ENCODE results near the gene LRP1B.
"Not testable (repeated sequence)": the region's sequence is repeated elsewhere in the genome, so short reads cannot be mapped to it uniquely, and the experiment has no call there.

LRP1B gene

GRCh38 chr2:140344838-140345237 is 1786.0 kb downstream of the LRP1B start:
- peak; percentile 90 for DNase-seq (ENCODE audit: low read depth)

DNA sequence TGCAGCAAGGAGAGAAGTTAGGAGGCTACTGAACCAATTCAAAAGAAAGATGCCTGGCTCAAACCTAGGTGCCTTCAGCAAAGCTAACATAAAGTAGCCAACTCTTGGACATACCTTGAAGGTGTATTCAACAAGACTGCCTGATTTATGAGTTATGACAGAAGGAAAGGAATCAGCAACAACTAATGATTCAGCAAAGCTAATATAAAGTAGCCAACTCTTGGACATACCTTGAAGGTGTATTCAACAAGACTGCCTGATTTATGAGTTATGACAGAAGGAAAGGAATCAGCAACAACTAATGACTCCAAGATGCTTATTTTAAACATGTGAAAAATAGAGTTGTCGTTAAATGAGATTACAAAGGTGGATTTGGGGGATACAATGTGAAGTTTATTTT is 1786.5 kb downstream of the LRP1B start:
- not testable (repeated sequence) for DNase-seq (ENCODE audit: low read depth)

DNA sequence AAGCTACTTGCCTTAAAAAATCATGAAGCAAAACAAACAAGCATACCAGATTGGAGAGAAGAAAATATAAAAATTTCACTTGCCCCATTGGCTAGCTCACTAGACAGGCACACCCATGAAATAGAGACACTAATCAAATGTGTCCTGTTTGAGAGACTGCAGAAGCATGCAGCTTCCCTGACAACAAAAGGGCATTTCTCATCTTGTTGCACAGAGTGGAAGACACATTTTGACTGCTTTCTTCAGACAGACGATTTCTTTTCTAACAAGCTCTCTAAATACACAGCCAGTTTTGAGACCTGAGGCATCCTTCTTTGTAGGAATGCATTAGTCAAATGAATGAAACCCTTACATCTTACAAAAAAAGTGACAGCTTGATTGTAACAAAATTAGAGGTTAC is 1792.0 kb downstream of the LRP1B start:
- no peak for DNase-seq (ENCODE audit: low read depth)

DNA sequence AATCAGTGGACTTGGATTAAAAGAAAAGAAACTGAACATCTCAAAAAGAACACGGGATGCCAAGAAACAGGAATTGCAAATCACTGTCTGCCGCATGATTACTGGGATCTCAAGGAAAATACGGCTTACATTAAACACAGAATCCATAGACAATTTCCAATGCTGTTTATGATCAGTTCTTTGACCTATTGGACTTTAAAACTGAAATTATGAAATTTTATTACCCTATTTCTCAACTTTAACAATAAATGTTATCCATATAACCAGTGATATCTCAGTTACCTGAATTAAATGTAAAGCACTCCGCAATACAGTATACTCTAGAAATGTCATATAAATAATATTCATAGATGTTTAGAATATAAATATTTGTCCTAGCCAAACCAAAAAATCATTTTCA is 1793.8 kb downstream of the LRP1B start:
- no peak for DNase-seq (ENCODE audit: low read depth)

DNA sequence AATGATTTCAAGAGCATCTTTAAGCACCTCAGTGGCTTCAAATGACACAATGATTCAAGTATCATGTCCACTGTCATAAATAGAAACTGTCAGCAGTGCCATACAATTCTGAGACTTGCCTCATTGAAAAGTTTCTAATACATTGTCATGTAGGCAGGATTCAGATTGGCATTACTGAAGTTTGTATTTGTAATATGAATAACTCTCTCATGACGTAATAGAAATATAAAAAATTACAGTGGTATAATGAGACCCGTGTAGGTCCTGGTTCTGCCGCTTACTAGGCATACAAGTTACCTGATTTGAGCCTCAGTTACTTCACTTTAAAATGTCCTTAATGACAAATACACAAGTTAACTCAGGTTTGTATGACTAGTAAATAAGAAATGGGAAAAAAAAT is 1814.5 kb downstream of the LRP1B start:
- DNase-seq (ENCODE audit: low read depth) = no peak

DNA sequence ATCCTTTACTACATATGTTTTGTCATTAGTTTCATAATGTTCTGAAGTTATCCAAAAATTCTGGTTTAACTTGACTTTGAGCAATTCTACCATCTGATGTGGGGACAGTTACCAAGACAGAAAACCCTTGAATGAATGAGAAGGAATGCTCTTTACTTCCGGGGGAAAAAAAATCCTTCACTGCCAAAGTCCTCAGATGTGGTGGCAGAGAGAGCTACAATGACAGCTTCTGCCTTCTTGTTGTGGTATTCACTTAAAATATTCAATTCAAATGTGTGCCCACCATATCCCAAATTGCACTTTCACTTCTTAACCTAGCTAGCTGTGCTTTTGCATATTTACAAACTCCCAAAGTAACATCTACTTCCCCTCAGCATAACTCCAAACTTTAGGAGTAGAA is 1818.9 kb downstream of the LRP1B start:
- no peak for DNase-seq (ENCODE audit: low read depth)

DNA sequence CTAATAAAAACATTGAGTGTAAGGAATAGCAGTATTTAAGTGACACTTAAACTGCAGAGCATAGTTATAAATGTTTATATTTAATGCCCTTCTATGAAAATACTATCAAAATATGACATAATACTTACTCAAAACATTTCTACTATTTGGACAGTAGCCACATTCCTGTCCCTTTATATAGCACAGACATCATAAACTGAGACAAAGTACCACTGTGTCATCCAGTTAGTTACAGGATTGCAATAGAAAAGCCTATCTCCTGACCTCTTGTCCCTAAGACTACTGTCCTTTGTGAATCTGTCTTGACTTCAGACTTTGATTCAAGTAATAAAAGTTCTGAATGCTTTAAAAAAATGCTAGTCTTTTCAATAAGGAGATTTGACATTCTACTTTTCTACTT is 1822.1 kb downstream of the LRP1B start:
- DNase-seq (ENCODE audit: low read depth) = no peak

- no peak for DNase-seq (ENCODE audit: low read depth)
Observed at GRCh38 chr2:140307532-140307931, 1823.3 kb downstream of the LRP1B start.

GRCh38 chr2:140295767-140296166 is 1835.0 kb downstream of the LRP1B start:
- DNase-seq (ENCODE audit: low read depth) = no peak

DNA sequence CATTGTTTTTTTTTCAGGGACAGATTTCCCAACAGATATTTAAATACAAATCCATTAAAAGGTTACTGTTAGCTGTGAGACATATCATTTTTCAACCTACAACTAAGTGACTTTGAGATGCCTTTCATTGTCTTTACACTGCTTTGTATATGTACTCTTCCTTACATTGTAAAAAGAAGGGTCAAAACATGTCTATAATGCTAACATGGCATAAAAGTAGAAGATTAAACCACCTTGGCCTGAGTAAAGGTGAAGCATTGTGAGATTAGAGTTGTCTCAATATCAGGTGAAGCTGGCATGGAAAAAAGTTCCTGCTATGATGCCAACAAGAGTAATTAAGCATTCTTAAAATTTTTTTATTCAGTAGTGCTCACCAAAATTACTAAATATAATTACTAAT is 1842.1 kb downstream of the LRP1B start:
- no peak for DNase-seq (ENCODE audit: low read depth)

GRCh38 chr2:140288213-140288612 is 1842.6 kb downstream of the LRP1B start:
- no peak for DNase-seq (ENCODE audit: low read depth)

GRCh38 chr2:140286377-140286776 is 1844.4 kb downstream of the LRP1B start:
- no peak for DNase-seq (ENCODE audit: low read depth)

DNA sequence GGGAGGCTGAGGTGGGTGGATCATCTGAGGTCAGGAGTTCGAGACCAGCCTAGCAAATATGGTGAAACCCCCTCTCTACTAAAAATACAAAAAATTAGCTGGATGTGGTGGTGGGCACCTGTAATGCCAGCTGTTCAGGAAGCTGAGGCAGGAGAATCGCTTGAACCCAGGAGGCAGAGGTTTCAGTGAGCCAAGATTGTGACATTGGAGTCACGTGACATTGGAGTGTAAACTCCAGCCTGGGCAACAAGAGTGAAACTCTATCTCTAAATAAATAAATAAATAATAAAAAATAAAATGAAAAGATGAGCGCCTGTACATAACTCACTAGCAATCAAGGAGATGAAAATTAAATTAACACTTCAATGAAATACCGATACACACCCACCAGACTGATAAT is 1853.5 kb downstream of the LRP1B start:
- DNase-seq (ENCODE audit: low read depth) = not testable (repeated sequence)

- DNase-seq (ENCODE audit: low read depth) = no peak
Observed at GRCh38 chr2:140276661-140277060, 1854.2 kb downstream of the LRP1B start.

GRCh38 chr2:140275427-140275826 is 1855.4 kb downstream of the LRP1B start:
- DNase-seq (ENCODE audit: low read depth) = no peak

DNA sequence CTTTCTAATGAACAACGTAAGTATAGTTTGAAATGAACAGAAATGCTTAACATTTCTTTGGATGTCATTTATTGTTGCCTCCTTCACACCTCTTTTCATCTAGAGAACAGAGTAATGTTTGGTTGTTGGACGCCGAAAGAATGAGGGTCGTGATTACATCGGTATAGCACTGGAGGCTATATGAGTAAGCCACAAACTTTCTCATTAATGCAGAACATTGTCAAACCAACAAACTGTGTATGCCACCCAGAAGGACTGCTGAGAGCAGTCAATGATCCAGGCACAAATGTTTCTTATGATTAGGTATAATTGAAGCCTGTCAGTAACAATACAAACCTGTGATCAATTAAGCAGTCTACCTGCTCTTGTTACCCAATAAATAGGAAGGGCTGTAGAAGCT is 1855.9 kb downstream of the LRP1B start:
- no peak for DNase-seq (ENCODE audit: low read depth)

GRCh38 chr2:140273958-140274357 is 1856.9 kb downstream of the LRP1B start:
- no peak for DNase-seq (ENCODE audit: low read depth)

- no peak for DNase-seq (ENCODE audit: low read depth)
Observed at GRCh38 chr2:140273408-140273807, 1857.4 kb downstream of the LRP1B start.

GRCh38 chr2:140270224-140270623 is 1860.6 kb downstream of the LRP1B start:
- no peak for DNase-seq (ENCODE audit: low read depth)

DNA sequence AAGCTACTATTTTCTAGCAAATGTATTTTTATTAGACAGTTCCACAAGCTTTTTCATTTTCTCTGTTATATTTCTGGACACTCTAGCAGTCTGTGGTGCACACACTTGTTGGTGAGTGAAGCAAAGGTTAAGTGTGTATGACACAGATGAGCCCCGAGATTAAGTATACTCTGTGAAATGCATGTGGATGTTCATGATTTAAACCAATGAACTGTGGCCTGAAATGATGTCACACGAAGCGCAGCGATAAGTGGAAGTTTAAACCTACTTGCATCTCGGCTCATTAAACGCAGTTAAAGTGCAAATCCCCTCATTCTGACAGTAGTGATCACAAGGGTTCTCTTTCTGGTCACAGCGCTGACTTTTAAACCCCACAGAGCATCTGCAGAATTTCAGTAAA is 1861.8 kb downstream of the LRP1B start:
- no peak for DNase-seq (ENCODE audit: low read depth)

DNA sequence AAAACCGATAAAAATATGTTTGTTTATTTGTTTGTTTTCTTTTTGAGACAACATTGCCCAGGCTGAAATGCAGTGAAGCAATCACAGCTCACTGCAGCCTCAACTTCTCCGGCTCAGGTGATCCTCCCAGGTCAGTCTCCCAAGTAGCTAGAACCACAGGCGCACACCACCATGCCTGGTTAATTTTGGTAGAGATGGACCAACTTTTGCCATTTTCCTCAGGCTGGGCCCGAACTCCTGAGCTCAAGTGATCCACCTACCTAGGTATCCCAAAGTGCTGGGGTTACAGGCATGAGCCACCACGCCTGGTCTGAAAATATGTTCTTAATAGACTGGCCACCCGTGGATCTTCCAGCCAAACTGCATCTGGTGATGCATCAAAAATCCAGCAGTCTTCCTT is 1867.9 kb downstream of the LRP1B start:
- DNase-seq (ENCODE audit: low read depth) = no peak

GRCh38 chr2:140257692-140258300 is 1873.0 kb downstream of the LRP1B start:
- DNase-seq (ENCODE audit: low read depth) = peak; percentile 21

DNA sequence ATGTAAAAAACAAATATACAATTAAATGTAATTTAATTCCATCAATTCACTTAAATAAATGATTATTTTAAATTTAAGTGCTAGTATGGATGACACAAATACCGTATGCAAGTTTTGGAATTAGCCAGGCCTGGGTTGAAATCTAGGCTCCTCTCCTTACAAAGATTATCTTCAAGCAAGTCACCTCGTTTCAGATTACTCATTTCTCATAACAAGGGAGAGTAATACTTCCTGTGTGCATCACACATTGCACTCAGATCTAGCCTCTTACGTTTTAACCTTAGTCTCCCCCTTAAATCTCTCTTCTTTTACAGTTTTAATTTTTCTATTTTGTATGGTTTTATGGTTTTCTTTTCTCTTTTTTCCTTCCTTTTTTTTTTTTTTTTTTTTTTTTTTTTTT is 1874.7 kb downstream of the LRP1B start:
- DNase-seq (ENCODE audit: low read depth) = no peak

DNA sequence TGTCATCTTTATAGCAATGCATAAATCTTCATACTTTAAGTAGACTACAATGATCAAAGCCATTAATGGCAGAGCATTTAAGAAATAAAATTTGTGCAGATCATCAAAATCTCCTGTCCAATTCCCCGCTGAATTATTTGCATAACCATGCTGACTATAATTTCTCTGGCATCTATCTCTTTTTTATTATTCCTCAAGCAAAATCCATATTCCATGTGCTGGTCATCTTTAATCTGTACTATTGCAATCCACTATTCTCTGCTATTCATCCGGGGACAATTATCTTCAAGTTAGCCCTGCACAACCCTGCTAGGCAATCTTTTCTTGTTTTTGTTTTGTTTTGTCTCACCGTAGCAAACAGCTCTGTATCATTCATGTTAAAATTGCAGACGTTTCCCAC is 1881.0 kb downstream of the LRP1B start:
- no peak for DNase-seq (ENCODE audit: low read depth)

- no peak for DNase-seq (ENCODE audit: low read depth)
Observed at GRCh38 chr2:140248623-140249022, 1882.2 kb downstream of the LRP1B start.

All from amniotic epithelial cell (primary cell).